Activated CD8-positive, alpha-beta memory T cell treated with anti-CD3 and anti-CD28 coated beads, Interleukin-2, amount 50 U/mL, for 24 hours (primary cell): ENCODE measurements around the gene NDN.

Source experiments
- DNase-seq: peaks from one replicate; pipeline ENCODE4 v3.0.0-alpha.2; 2020; ENCODE audit errors: extremely low read depth

The NDN gene

GRCh38 chr15:23642413-23643044 lies 44.6 kb downstream of the NDN start:
- DNase-seq = no peak
